HG03442 (cell line): ENCODE results near the gene ZMYND10.

Experiments
- ATAC-seq: cut with Tn5 transposase; IDR thresholded peaks from one replicate; pipeline ENCODE4 v1.9.1; 2021; ENCODE audit warnings: mild to moderate bottlenecking, moderate library complexity; ENCODE audit not compliant: unreplicated experiment

ZMYND10 gene

DNA sequence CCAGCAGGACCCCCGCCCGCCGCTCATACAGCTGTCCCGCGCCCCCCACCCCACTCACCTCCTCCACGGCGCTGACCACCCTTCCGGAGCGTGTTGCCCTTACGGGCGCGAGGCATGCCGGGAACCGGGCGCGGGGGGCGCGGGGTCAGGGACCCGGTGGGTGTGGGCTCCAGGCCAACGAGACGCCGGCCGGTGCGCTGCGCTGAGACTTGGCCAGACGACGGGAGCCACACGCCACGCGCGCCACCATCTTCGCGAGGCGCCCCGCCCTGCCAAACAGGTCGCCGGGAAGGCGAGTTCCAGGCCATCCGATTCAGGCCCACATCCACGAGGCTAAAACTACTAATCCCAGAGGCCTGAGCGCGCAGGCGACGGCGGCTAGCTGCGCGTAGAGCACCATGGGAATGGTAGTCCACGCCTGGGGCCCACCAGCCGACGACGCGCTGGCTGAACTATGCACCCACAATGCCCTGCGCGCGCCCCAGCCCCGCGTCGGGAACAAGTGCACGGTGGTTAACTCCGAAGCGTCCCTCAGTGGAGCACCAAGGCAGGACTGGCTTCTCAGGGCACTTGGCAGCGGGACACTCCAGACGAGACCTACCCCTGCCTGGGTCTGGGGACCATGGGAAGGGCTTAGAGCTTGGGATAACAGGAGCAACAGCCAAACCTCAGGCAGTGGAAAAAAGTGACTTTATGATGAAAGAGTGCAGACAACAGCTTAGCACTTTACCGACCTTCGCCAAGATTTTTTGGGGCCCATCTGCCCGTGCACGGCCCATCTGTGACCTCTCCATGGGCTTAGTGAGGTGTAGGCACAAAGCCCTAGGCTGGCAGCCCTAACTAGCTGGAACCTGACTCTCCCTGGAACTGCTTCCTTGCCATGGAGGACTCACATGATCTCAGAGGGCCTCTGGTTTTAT lies 53.1 kb downstream of the ZMYND10 start, which contains the start of gene IFRD2:
TSS of gene IFRD2 (minus strand) at position 271 of the 920 bp plus-strand sequence. CDS start at position 116, 155 bp downstream.
- peak; percentile 91 for ATAC-seq
